A673 (cell line): ENCODE data around the gene LBH.

Source experiments
- CTCF ChIP-seq: fragments of 300-800, 200-600 bp; sonication (generic); conservative IDR thresholded peaks from 2 replicates; pipeline ENCODE4 v1.5.1; 2017; ENCODE audit warnings: low read depth, mild to moderate bottlenecking, antibody characterized with exemption, low read length, moderate library complexity, mixed read lengths
- EZH2 ChIP-seq: fragments of 200-600 bp; sonication (generic); IDR thresholded peaks from 2 replicates; pipeline ENCODE4 v1.6.1; 2017; ENCODE audit warnings: borderline replicate concordance, low read depth, mild to moderate bottlenecking, mixed read lengths, antibody characterized with exemption, low read length; ENCODE audit not compliant: poor library complexity, severe bottlenecking

GRCh38 chr2:30265052-30266015 lies 34.0 kb downstream of the LBH start:
- TF ChIP-seq EZH2 = no peak
- no peak for TF ChIP-seq CTCF
